ENCODE data around the gene XRCC5.

XRCC5 gene

GRCh38 chr2:216171011-216171410 lies 61.9 kb downstream of the XRCC5 start:
- no peaks in the 10 kb centered on the region for H3K27me3 ChIP-seq (ENCODE audit: insufficient read depth, low read depth, severe bottlenecking)
- no peak for DNase-seq
- H3K4me3 ChIP-seq (ENCODE audit: low read depth, low read length), result no peak overlapping the region
- H3K9me3 ChIP-seq (ENCODE audit: severe bottlenecking), result no peaks in the 10 kb centered on the region
- TF ChIP-seq CTCF (IDR thresholded peaks at IDR 0.05; ENCODE audit: low read depth, low read length), result no peak
- peaks cover 81% of the 10 kb centered on the region for H3K36me3 ChIP-seq
- no peak overlapping the region for H3K27ac ChIP-seq

GRCh38 chr2:216172493-216172892 lies 63.3 kb downstream of the XRCC5 start:
- no peak for DNase-seq
- no peak overlapping the region for H3K4me3 ChIP-seq (ENCODE audit: low read depth, low read length)

GRCh38 chr2:216179015-216179414 lies 69.9 kb downstream of the XRCC5 start:
- Histone ChIP-seq H3K27me3 (ENCODE audit: insufficient read depth, low read depth, severe bottlenecking) (no peaks in the 10 kb centered on the region), H3K9me3 (ENCODE audit: severe bottlenecking) (no peaks in the 10 kb centered on the region), H3K27ac (no peak overlapping the region), H3K36me3 (peaks cover 88% of the 10 kb centered on the region), H3K4me3 (ENCODE audit: low read depth, low read length) (no peak overlapping the region)
- DNase-seq, result no peak
- no peak for TF ChIP-seq CTCF (IDR thresholded peaks at IDR 0.05; ENCODE audit: low read depth, low read length)

More at GRCh38 chr2:216172493-216172892, 63.3 kb downstream of the XRCC5 start:
- no peaks in the 10 kb centered on the region for H3K27me3 ChIP-seq (ENCODE audit: insufficient read depth, low read depth, severe bottlenecking)
- H3K27ac ChIP-seq, result no peak overlapping the region
- peaks cover 78% of the 10 kb centered on the region for H3K36me3 ChIP-seq
- no peak for TF ChIP-seq CTCF (IDR thresholded peaks at IDR 0.05; ENCODE audit: low read depth, low read length)
- no peaks in the 10 kb centered on the region for H3K9me3 ChIP-seq (ENCODE audit: severe bottlenecking)

GRCh38 chr2:216181351-216181750 lies 72.2 kb downstream of the XRCC5 start:
- peaks cover 86% of the 10 kb centered on the region for H3K36me3 ChIP-seq
- no peak for TF ChIP-seq CTCF (IDR thresholded peaks at IDR 0.05; ENCODE audit: low read depth, low read length)
- DNase-seq, result no peak

GRCh38 chr2:216181953-216182461 lies 72.9 kb downstream of the XRCC5 start:
- no peak for DNase-seq
- TF ChIP-seq CTCF (IDR thresholded peaks at IDR 0.05; ENCODE audit: low read depth, low read length), result no peak
- Histone ChIP-seq H3K36me3 (peaks cover 85% of the 10 kb centered on the region), H3K27me3 (ENCODE audit: insufficient read depth, low read depth, severe bottlenecking) (no peaks in the 10 kb centered on the region), H3K27ac (no peak overlapping the region), H3K9me3 (ENCODE audit: severe bottlenecking) (no peaks in the 10 kb centered on the region), H3K4me3 (ENCODE audit: low read depth, low read length) (no peak overlapping the region)

More at GRCh38 chr2:216181351-216181750, 72.2 kb downstream of the XRCC5 start:
- H3K4me3 ChIP-seq (ENCODE audit: low read depth, low read length), result no peak overlapping the region
- no peak overlapping the region for H3K27ac ChIP-seq
- H3K9me3 ChIP-seq (ENCODE audit: severe bottlenecking), result no peaks in the 10 kb centered on the region
- H3K27me3 ChIP-seq (ENCODE audit: insufficient read depth, low read depth, severe bottlenecking), result no peaks in the 10 kb centered on the region

- TF ChIP-seq CTCF (IDR thresholded peaks at IDR 0.05; ENCODE audit: low read depth, low read length), result no peak
- no peak for DNase-seq
- Histone ChIP-seq H3K27me3 (ENCODE audit: insufficient read depth, low read depth, severe bottlenecking) (no peaks in the 10 kb centered on the region), H3K4me3 (ENCODE audit: low read depth, low read length) (no peak overlapping the region), H3K27ac (no peak overlapping the region; the same call in 1 of the 2 replicates), H3K9me3 (ENCODE audit: severe bottlenecking) (no peaks in the 10 kb centered on the region), H3K36me3 (peaks cover 75% of the 10 kb centered on the region)
Measured at GRCh38 chr2:216183462-216183861, 74.3 kb downstream of the XRCC5 start.

All from WERI-Rb-1 (cell line).